Heart left ventricle (tissue), 13 donors: ENCODE results near the gene STUM.

Source experiments
- CTCF ChIP-seq, 12 donors: fragments of 200-600 bp; sonication (generic) in 4 of 12; IDR thresholded peaks; one replicate each; pipeline versions ENCODE4 v1.5.0 to v1.8.0; 2018 to 2022; ENCODE audit warnings: antibody characterized with exemption in 12 of 12, mild to moderate bottlenecking in 5 of 12
- POLR2A ChIP-seq, 2 donors: fragments of 450-650 bp; IDR thresholded peaks; one replicate each; pipeline ENCODE4 v1.6.1; 2017; ENCODE audit warnings: antibody characterized with exemption in 2 of 2, mild to moderate bottlenecking in 2 of 2, moderate library complexity in 2 of 2
- donor health status: ischemic (EF 13 %, LVEDD 7.1; RV severe dilation, severe dysfunction).
- donor health status: DM: no; HTN: yes; CAD: no.
- donor health status: DM: no; HTN: no; CAD: no.
- donor health status: ischemic (EF 25% LVEDD 6.9; RV normal size, moderate dysfunction).
- donor health status: ischemic (EF 25% LVEDD 5.7; RV mildly dilated, moderate dysfunction).
- donor health status: ischemic (EF 35%, LVEDD 5.7; RV mildly dilated, moderate dysfunction).
- donor health status: nonischemic (EF 11% LVEDD 7.7; RV severe dilation, severe dysfunction).
- donor health status: DM: yes; HTN: yes; CAD: no.
- donor health status: PGD.
- donor health status: ischemic (EF 29% LVEDD 5.4; RV normal size, mild dysfunction).
- donor health status: nonischemic (EF 23%, LVEDD 6.1; RV moderate dilation, normal function).

DNA sequence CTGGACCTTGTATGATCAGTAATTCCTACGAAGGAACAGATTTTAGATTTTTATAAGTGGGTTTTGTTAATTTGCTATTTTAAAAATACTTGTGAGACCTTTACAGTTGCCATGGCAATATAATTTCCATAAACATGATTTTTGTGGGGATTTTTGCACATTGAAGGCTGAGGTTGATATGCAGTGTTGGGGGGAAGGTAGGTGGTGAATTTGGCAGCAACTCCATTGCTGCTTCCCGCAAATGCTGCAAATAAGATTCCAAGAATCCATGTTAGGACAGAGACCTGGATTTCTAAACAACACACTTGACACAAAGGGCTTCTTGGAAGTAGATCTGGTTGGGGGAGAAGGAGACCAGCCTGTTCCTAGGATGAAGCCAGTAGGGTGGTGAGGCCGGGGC lies 18.2 kb downstream of the STUM start:
- no peak for TF ChIP-seq CTCF (IDR thresholded peaks at IDR 0.05)
- no peak for TF ChIP-seq POLR2A (IDR thresholded peaks at IDR 0.05)
